Astrocyte (in vitro differentiated cells and primary cell): ENCODE data around the gene NUAK1.

Experiments used
- CTCF ChIP-seq: IDR thresholded peaks from 2 replicates; pipeline ENCODE4 v1.5.1; 2011; ENCODE audit warnings: low read depth, mild to moderate bottlenecking, inconsistent platforms, low read length, moderate library complexity; ENCODE audit not compliant: insufficient read depth
- EZH2 ChIP-seq: IDR thresholded peaks from 2 replicates; pipeline ENCODE4 v1.6.1; 2012; ENCODE audit warnings: mild to moderate bottlenecking, low read length, inconsistent platforms; ENCODE audit not compliant: insufficient read depth

GRCh38 chr12:106161491-106161890 is 22.7 kb upstream of the NUAK1 start:
- no peak for TF ChIP-seq CTCF
- TF ChIP-seq EZH2 = no peak
